GM23248 (cell line): Measurements from ENCODE around the gene CNKSR1.

Experiments used
- EZH2 ChIP-seq: fragments of 200-600 bp; sonication (generic); IDR thresholded peaks from 2 replicates; pipeline ENCODE4 v1.6.1; 2018; ENCODE audit warnings: antibody characterized with exemption, mild to moderate bottlenecking; ENCODE audit not compliant: insufficient read depth, poor library complexity, severe bottlenecking
- EZH2phosphoT487 ChIP-seq: fragments of 200-600 bp; sonication (generic); IDR thresholded peaks from 2 replicates; pipeline ENCODE4 v1.6.1; 2018; ENCODE audit warnings: antibody characterized with exemption, moderate library complexity, mild to moderate bottlenecking, low read depth; ENCODE audit not compliant: insufficient read depth

DNA sequence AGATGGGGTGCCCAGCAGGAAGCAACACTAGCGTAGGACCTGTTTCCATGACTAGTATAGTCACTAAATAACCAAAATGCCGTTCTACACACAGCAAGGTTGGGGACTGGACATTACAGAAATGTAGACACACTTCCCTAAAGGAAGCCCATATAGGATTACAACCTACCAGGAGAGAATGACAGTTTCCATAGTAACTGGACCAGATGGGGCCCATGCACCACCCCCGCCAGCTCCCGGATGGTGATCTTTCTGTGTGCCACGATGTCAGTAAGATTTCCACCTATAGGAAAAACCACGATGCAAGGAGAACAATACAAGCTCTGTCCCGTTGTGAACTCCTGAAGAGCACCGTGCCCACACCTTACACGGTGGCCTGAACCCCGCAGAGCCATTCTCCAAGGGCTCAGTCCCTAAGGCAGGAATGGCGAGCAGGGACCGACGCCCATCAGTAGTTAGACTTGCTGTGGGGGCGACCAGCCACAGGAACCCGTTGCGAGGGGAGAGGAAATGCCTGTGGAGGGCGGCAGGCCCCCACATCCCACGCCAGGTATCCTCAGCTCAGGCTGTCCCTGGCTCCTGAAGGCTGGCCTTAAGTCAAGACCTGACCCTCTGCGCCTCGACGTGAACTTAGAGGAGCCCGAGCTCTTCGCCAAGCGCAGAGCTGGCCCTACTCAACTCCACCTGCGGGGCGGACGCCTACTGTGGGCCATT, 43.1 kb downstream of the CNKSR1 start:
- TF ChIP-seq EZH2 (no peak), EZH2phosphoT487 (no peak)
